Activated CD4-positive, alpha-beta T cell treated with anti-CD3 and anti-CD28 coated beads for 36 hours (primary cell): ENCODE measurements around the gene LZTS2. TPM values are rescaled to one million over a fixed set of nuclear protein-coding genes. Genes with fewer than 3 reads are reported as not detected.

ENCODE experiments used
- ATAC-seq: fragments of 200-7000 bp; cut with Tn5 transposase; one replicate; pipeline ENCODE4 v1.10.0; 2021; ENCODE audit warnings: mild to moderate bottlenecking, moderate library complexity
- CTCF ChIA-PET: fragments of 350-600 bp; sonication (Branson Sonifier 250); formaldehyde crosslinking; loops from one replicate; lab custom pipeline; 2021; ENCODE audit warnings: antibody characterized with exemption; lab: Charles Lee
- POLR2A ChIA-PET: fragments of 350-600 bp; sonication (Branson Sonifier 250); formaldehyde crosslinking; loops from one replicate; lab custom pipeline; 2021; ENCODE audit warnings: antibody characterized with exemption, inconsistent platforms; lab: Charles Lee
- DNase-seq: peaks from one replicate; pipeline ENCODE4 v3.0.0-alpha.2; 2020
- H3K27ac Mint-ChIP-seq: one replicate; pipeline ENCODE4 v1.8.0; 2021; ENCODE audit warnings: mixed read lengths
- H3K27me3 Mint-ChIP-seq: one replicate; pipeline ENCODE4 v1.8.0; 2021; ENCODE audit warnings: mixed read lengths
- H3K36me3 Mint-ChIP-seq: one replicate; pipeline ENCODE4 v1.8.0; 2021; ENCODE audit warnings: low read depth, mixed read lengths
- H3K4me1 Mint-ChIP-seq: one replicate; pipeline ENCODE4 v1.8.0; 2021; ENCODE audit warnings: mixed read lengths
- H3K4me3 Mint-ChIP-seq: one replicate; pipeline ENCODE4 v1.8.0; 2021; ENCODE audit warnings: mild to moderate bottlenecking, moderate library complexity, mixed read lengths
- H3K9me3 Mint-ChIP-seq: one replicate; pipeline ENCODE4 v1.8.0; 2021; ENCODE audit warnings: low read depth, mixed read lengths
- intact Hi-C, 2 experiments: fragments of 100-400 bp; cut with DNase I in 1 of 2; cut with micrococcal nuclease in 1 of 2; formaldehyde crosslinking; loops; one replicate each; pipeline versions ENCODE4 v1.14.2 to v1.15.1; 2022 to 2024; cut with DNase I, micrococcal nuclease
- total RNA-seq, 2 experiments: library from RNA; stranded (reverse); gene quantifications; one replicate each; pipeline ENCODE4 v1.2.3, GENCODE V29; 2021

Gene LZTS2
- total RNA-seq, 2 experiments from 2014 or later: 14.8 to 15.7 TPM

DNA sequence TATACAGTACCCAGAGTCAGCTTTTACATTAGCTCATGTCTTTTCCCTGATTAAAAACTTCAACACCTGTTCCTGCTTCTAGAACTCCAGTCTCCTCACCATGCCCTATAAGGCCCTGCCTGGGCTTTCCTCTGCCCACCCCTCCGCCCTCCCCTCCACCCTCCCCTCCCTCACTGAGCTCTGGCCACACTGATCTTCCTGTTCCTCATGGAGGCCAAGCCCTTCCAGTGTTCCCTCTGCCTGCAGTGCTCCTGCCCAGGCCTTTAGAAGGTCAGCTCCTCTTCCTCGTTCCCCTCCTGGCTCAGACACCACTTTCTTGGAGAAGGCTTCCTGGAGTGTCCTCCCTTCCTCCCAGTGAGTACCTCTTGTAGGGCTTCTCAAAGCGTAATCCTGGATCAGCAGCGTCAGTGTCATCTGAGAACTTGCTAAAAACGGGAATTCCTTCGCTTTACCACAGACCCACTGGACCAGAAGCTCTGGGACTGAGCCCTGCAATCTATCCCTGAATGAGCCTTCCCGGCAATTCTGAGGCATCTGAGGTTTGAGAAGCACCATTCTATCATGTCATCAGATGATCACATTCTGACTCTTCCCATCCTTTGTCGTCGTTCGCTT lies 27.6 kb downstream of the LZTS2 start:
- ATAC-seq: no peak
- Mint-ChIP-seq H3K27ac (no peak overlapping the region), H3K4me3 (no peak overlapping the region), H3K4me1 (peaks cover 8% of the 10 kb centered on the region), H3K9me3 (no peaks in the 10 kb centered on the region), H3K36me3 (no peaks in the 10 kb centered on the region), H3K27me3 (no peaks in the 10 kb centered on the region)
- CTCF ChIA-PET: interaction anchor here (1.0 to 2.3 kb wide), 4 partner anchors 8 to 40 kb away, joined by 3 to 20 read pairs (median 10); no protein-coding TSS in a partner anchor
- POLR2A ChIA-PET: no interaction called here
- DNase-seq: no peak
- intact Hi-C loops: no loop called here

DNA sequence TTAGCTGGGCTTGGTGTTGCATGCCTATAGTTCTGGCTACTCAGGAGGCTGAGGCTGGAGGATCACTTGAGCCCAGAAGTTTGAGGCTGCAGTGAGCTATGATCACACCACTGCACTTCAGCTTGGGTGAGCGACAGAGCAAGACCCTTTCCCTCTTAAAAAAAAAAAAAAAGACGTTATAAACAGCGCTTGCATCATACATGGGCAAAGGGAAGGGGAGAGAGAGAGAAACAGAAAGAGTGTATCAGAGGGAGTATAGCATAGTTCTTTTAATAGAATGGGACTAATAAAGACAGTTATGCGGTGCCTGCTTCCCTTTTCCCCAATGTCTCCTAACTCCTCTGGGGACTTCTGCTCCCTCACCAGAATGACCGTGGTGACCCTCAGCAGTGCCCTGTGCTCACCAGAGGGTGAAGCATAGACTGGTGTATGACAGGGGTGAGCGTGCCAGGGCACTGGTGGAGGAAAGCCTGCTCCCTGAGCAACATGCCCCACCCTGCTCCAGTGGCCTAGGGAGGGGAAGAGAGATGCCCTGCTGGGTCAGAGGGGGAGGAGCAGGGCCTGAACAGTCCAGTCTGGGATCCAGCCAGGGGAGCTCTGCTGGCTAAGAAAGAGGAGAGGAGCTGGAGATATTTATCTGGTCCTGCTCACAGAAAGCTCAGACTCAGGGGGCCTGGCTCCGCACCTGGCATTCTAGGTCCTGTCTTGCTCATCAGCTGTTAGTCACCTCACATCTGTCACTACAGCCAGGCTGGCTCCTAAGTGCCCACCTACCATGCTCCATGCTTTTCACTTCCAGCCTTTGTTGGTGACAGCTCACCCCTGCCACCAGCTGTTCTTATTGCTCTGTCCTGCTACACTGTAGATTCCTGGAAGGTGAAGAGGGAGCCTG lies 29.1 kb downstream of the LZTS2 start:
- POLR2A ChIA-PET: no interaction called here
- intact Hi-C loops: no loop called here

DNA sequence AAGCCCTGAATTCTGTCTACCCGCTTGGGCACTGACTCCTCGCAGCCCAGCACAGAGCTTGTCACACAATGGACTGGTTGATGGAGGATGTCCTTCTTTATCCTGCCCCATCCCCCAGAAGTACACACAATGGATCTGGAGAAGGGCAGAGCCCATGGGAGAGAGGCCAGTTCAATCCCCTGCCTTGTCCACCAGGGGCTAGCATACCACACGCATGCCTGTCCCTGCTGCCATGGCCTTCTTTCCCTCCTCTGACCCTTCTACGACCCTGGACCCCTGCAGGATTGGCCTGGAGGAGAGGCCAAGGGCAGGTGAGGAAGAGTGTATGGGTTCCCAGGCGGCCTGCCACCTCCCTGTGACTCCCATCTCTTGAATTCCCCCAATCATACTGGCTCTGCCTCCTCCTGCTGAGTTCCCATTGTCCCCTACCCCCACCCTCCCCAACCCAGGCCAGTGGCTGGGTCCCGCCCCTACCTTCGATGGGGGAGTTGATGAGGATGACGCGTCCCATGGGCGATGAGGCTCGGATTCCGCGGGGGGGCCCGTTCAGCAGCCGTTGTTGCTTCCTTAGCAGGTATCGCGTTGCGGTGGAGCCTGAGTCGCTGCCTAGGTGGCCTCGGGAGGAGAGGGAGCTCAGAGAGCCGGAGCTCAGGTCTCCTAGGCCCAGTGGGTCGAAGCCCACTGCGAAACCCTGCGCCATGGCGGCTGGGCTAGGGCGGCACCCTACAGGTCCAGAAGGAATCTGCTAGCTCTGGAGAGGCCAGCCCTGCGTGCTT lies 30.1 kb downstream of the LZTS2 start:
- CTCF ChIA-PET: interaction anchor here (0.7 to 25.2 kb wide), 10 partner anchors 11 to 80 kb away, joined by 3 to 526 read pairs (median 20); partner anchors contain the start of gene KAZALD1
- Mint-ChIP-seq H3K27ac (no peak overlapping the region), H3K9me3 (no peaks in the 10 kb centered on the region), H3K4me3 (no peak overlapping the region), H3K36me3 (no peaks in the 10 kb centered on the region), H3K4me1 (peaks cover 22% of the 10 kb centered on the region), H3K27me3 (no peaks in the 10 kb centered on the region)
- no peak for DNase-seq
- POLR2A ChIA-PET: no interaction called here
- no peak for ATAC-seq
- intact Hi-C loops: loop anchor here (2.0 to 5.0 kb wide), 3 partner anchors 17 to 788 kb away; partner anchors contain the start of gene OGA (in 1 of the 2)

More for the DNA sequence above, 29.1 kb downstream of the LZTS2 start:
- Mint-ChIP-seq H3K4me1 (peaks cover 20% of the 10 kb centered on the region), H3K27me3 (no peaks in the 10 kb centered on the region), H3K9me3 (no peaks in the 10 kb centered on the region), H3K36me3 (no peaks in the 10 kb centered on the region), H3K4me3 (no peak overlapping the region), H3K27ac (no peak overlapping the region)
- CTCF ChIA-PET: interaction anchor here (0.7 to 5.1 kb wide), 7 partner anchors 10 to 32 kb away, joined by 3 to 31 read pairs (median 4); no protein-coding TSS in a partner anchor
- DNase-seq (no peak), ATAC-seq (no peak)

DNA sequence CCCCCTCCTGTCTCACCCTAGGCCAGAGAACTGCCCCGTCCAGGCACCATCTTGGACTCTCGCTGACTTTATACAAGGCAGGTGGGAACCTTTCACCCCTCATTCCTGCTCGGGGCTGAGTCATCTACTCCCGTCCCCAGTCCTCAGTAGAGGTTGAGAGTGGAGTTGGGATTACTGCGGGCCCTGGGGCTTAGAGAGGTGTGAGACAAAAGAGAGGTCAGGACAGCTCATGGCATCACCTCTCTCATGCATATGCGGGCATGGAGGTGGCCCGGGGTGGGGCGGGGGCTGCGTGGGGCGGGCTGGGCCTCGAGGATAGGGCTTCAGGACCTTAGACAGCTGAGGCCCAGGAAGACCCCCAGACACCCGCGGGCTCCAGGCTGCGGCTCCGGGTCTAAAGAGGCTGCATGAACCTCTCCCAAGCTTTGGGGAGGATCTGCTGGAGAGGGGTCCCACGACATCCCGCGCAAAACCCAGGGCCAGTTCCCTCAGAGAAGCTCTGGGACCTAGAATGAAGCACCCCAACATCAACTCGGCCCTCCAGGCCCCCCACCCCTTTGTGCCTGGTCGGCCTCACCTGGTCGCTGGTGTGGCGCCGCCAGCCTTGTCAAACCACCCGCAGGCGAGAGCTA lies 31.0 kb downstream of the LZTS2 start:
- intact Hi-C loops: loop anchor here (1.0 to 5.0 kb wide), 9 partner anchors 12 to 1026 kb away; partner anchors contain the start of genes MRPL43 (in 2 of the 2), TWNK (in 2 of the 2), ARMH3 (in 1 of the 2) and LZTS2 (in 1 of the 2)
- ChIA-PET POLR2A (interaction anchor here (1.3 kb wide), 1 partner anchor 12 kb away, joined by 11 read pairs; no protein-coding TSS in a partner anchor), CTCF (interaction anchor here (0.7 to 25.2 kb wide), 10 partner anchors 10 to 287 kb away, joined by 3 to 526 read pairs (median 13); partner anchors contain the start of gene KAZALD1)
- H3K4me1 Mint-ChIP-seq: peaks cover 22% of the 10 kb centered on the region
- peaks cover 3% of the 10 kb centered on the region for H3K36me3 Mint-ChIP-seq
- no peak for DNase-seq
- H3K9me3 Mint-ChIP-seq: no peaks in the 10 kb centered on the region
- no peaks in the 10 kb centered on the region for H3K27me3 Mint-ChIP-seq
- no peak for ATAC-seq
- no peak overlapping the region for H3K27ac Mint-ChIP-seq
- H3K4me3 Mint-ChIP-seq: peak overlapping the region; percentile 80

DNA sequence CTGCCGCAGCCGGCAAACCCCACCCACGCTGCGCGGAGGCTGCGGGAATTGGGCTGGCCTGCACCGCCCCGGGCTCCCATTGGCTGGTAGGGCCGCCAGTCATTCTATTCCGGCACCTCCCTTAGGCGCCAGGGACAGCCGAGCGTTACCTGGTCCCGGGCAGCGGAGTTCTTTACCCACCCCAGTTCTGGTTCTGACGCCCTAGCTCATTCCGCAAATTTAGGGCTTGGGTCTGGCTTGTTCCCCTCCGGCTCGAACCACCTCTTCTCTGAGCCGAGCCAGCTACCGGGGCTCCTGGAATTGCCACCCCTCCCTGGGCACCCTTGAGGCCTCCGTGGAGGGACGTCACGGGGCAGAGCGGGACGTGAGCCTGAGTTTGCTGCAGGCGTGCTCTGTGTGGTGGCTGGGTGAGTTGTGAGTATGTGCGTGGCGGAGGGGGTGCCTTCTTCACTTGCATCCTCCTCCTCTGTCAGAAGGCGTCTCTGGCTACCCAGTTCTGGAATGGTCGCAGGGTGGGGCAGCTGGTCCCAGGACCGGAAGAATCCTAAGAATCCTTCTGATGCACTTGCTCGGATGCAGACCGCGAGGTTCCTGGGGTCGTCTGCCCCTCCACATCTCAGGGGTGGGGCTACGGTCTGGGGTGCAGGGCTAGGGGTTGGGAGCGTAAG lies 31.7 kb downstream of the LZTS2 start, which contains the start of the genes PDZD7 and SFXN3:
TSS of gene PDZD7 (minus strand) at position 2 of the 668 bp plus-strand sequence. CDS start 910 bp downstream, outside the sequence.
TSS of gene SFXN3 (plus strand) at position 107 of the 668 bp plus-strand sequence. CDS start 3,461 bp downstream, outside the sequence.
- Mint-ChIP-seq H3K4me1 (peaks cover 22% of the 10 kb centered on the region), H3K27ac (peak within 1 kb of the TSS; percentile 82), H3K27me3 (no peaks in the 10 kb centered on the region), H3K9me3 (no peaks in the 10 kb centered on the region), H3K4me3 (peak within 1 kb of the TSS; percentile 80), H3K36me3 (peaks cover 3% of the 10 kb centered on the region)
- DNase-seq (peak; percentile 98), ATAC-seq (peak; percentile 85)
- intact Hi-C loops: loop anchor here (1.0 to 5.0 kb wide), 9 partner anchors 11 to 1025 kb away; partner anchors contain the start of genes MRPL43 (in 2 of the 2), TWNK (in 2 of the 2), ARMH3 (in 1 of the 2) and LZTS2 (in 1 of the 2)
- POLR2A ChIA-PET: interaction anchor here (1.3 kb wide), 1 partner anchor 12 kb away, joined by 11 read pairs; no protein-coding TSS in a partner anchor
- CTCF ChIA-PET: interaction anchor here (0.6 to 25.2 kb wide), 12 partner anchors 9 to 288 kb away, joined by 3 to 526 read pairs (median 5); partner anchors contain the start of gene KAZALD1

DNA sequence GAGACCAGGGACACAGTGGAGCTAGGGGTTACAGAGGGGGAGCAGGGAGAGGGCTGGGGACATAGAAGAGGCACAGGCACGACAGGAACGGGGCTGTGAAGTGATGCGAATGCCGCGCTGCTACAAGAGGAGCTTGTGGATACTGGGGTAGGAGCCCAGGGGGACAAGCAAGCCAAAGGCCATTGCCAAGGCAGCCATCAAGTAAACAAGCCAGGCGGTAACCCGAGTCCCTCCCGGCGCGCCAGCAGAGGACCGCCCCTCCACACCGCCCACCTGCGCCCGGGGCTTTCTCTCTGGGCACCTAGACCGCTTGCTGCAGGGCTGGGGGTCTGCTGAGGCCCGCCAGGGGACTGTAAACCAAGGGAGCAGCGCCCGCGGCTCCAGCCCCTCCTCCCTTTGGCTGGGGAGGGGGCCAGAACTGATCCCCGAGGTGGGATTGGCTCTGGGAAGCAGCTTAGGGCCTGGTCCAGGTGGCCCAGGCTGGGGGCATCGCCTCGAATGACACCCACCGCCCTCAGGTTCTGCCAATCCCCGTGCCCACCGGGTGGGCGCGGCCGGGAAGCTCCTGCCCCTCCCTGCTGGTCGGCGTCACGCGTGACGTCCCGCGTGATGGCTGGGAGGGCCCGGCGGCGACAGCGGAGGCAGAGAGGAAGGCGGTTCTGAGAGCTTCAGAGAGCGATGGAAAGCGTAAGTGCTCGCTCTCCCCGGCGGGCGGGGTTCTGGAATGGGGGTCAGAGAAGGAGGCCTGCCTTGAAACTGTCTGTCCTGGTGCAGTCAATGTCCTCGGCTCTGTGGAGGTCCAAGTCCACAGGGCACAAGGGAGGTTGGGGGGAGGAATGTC lies 32.4 kb downstream of the LZTS2 start:
- peak; percentile 49 for ATAC-seq
- H3K4me1 Mint-ChIP-seq: peaks cover 22% of the 10 kb centered on the region
- peak; percentile 85 for DNase-seq
- H3K4me3 Mint-ChIP-seq: peak overlapping the region; percentile 80
- peaks cover 3% of the 10 kb centered on the region for H3K36me3 Mint-ChIP-seq
- ChIA-PET POLR2A (interaction anchor here (1.3 kb wide), 1 partner anchor 11 kb away, joined by 11 read pairs; no protein-coding TSS in a partner anchor), CTCF (interaction anchor here (0.6 to 25.2 kb wide), 12 partner anchors 9 to 110 kb away, joined by 3 to 526 read pairs (median 5); partner anchors contain the start of gene KAZALD1)
- no peaks in the 10 kb centered on the region for H3K27me3 Mint-ChIP-seq
- intact Hi-C loops: loop anchor here (1.0 to 5.0 kb wide), 10 partner anchors 10 to 1024 kb away; partner anchors contain the start of genes MRPL43 (in 2 of the 2), TWNK (in 2 of the 2), ARMH3 (in 1 of the 2) and LZTS2 (in 1 of the 2)
- peak overlapping the region; percentile 90 for H3K27ac Mint-ChIP-seq
- no peaks in the 10 kb centered on the region for H3K9me3 Mint-ChIP-seq

DNA sequence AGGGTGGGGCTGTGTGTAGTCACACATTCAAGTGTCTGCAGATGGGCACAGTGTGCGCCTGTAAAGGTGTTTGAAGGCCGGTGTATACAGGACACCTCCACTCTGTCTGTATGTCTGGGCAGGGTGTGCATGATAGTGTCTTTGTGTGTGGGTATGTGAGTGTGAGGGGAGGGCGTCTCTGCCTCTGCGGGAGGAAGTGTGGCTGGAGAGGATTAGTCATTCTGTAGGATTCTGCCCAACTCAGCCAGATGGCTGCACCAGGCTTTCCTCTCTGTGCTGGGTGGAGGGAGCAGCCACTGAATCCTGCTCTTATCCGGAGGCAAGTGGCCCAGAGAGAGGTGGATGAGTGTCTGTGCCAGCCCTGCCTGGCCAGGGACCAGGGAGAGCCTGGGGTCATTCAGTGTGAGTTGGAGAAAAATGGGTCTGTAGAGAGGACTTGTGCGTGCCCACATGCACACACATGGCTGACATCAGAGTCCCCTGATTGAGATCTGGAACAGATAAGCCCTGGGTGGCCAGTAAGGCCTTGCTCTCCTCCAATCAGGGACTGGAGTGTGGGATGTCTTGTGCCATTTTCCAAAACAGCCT lies 33.1 kb downstream of the LZTS2 start:
- Mint-ChIP-seq H3K9me3 (no peaks in the 10 kb centered on the region), H3K27me3 (no peaks in the 10 kb centered on the region), H3K4me1 (peaks cover 22% of the 10 kb centered on the region), H3K27ac (peak overlapping the region; percentile 90), H3K36me3 (peaks cover 3% of the 10 kb centered on the region), H3K4me3 (peak overlapping the region; percentile 80)
- ATAC-seq (peak; percentile 56), DNase-seq (peak; percentile 76)
- CTCF ChIA-PET: interaction anchor here (1.3 to 25.2 kb wide), 6 partner anchors 8 to 110 kb away, joined by 3 to 526 read pairs (median 27); partner anchors contain the start of gene KAZALD1
- intact Hi-C loops: loop anchor here (1.0 to 5.0 kb wide), 5 partner anchors 10 to 785 kb away; partner anchors contain the start of genes OGA (in 1 of the 2) and SLF2 (in 1 of the 2)
- POLR2A ChIA-PET: no interaction called here

DNA sequence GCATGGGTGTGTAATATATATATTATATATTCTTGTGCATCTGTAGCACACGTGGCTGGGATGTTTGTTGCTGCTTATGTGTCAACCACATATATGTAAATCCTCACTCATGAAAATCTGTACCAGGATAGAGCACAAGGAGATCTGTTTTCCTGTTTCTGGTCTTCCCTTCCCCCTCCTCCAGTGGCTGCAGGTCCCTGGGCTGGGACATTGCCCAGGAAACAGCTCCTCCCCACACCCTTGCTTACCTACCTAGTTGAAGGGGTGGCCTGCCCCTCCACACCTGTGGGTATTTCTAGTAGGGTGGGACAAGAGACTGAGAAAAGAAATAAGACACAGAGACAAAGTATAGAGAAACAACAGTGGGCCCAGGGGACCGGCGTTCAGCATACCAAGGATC lies 33.7 kb downstream of the LZTS2 start:
- Mint-ChIP-seq H3K4me3 (peak overlapping the region; percentile 29), H3K4me1 (peaks cover 22% of the 10 kb centered on the region), H3K36me3 (peaks cover 3% of the 10 kb centered on the region), H3K27me3 (no peaks in the 10 kb centered on the region), H3K27ac (no peak overlapping the region), H3K9me3 (no peaks in the 10 kb centered on the region)
- DNase-seq (no peak), ATAC-seq (no peak)
- intact Hi-C loops: loop anchor here in 1 of 2 experiments (5.0 kb wide), 2 partner anchors 661 to 784 kb away; partner anchors contain the start of gene OGA
- CTCF ChIA-PET: interaction anchor here (1.3 to 25.2 kb wide), 5 partner anchors 7 to 109 kb away, joined by 3 to 526 read pairs (median 29); partner anchors contain the start of gene KAZALD1
- POLR2A ChIA-PET: no interaction called here
